AG04450 (cell line): Measurements from ENCODE around the gene TBC1D16. TPM values are rescaled to one million over a fixed set of nuclear protein-coding genes. Genes with fewer than 3 reads are reported as not detected.

Source experiments
- CTCF ChIA-PET: fragments of 300-600, 350-600 bp; formaldehyde crosslinking; extraction: SDS; loops from one replicate; lab custom pipeline; 2022; ENCODE audit warnings: antibody characterized with exemption, inconsistent platforms; lab: Charles Lee
- POLR2A ChIA-PET: fragments of 350-600 bp; formaldehyde crosslinking; extraction: SDS; loops from one replicate; lab custom pipeline; 2021; ENCODE audit warnings: antibody characterized with exemption, inconsistent platforms; lab: Yijun Ruan, JAX
- DNase-seq: peaks from one replicate; pipeline ENCODE4 v3.0.0-alpha.2; 2011; ENCODE audit warnings: low read depth, low spot score
- H3K27ac ChIP-seq: one replicate; pipeline ENCODE4 v1.5.1; 2012; ENCODE audit warnings: low read depth, low read length, control low read depth
- H3K27me3 ChIP-seq: one replicate; pipeline ENCODE4 v1.6.0; 2012; ENCODE audit warnings: low read length; ENCODE audit not compliant: control insufficient read depth, insufficient read depth
- H3K4me3 ChIP-seq: 2 replicates; pipeline ENCODE4 v1.5.1; 2011; ENCODE audit warnings: mild to moderate bottlenecking, low read depth, low read length, control low read depth
- H3K9me3 ChIP-seq: 2 replicates; pipeline ENCODE4 v1.5.1; 2012; ENCODE audit warnings: low read length; ENCODE audit not compliant: control insufficient read depth, insufficient read depth
- CTCF ChIP-seq: IDR thresholded peaks from 2 replicates; pipeline ENCODE4 v1.5.1; 2011; ENCODE audit warnings: low read depth, low read length, control low read depth, inconsistent platforms
- polyA plus RNA-seq: library from polyadenylated mRNA; depleted of rRNA; stranded (reverse); fragments of >200 nt; gene quantifications from 2 replicates; pipeline ENCODE4 v1.2.3, GENCODE V29; 2011

Gene TBC1D16
- polyA plus RNA-seq, 1 experiment, result 10.9 TPM

- DNase-seq, result no peak
- CTCF ChIA-PET, result interaction anchor here (1.0 kb wide), 1 partner anchor 88 kb away, joined by 3 read pairs; the partner anchor contains the start of gene GAA
- Histone ChIP-seq H3K27ac (no peak overlapping the region), H3K9me3 (peaks cover 7% of the 10 kb centered on the region), H3K4me3 (no peak overlapping the region), H3K27me3 (no peaks in the 10 kb centered on the region)
- no peak for TF ChIP-seq CTCF
- POLR2A ChIA-PET, result no interaction called here
Measured at GRCh38 chr17:80012765-80013741, 22.6 kb downstream of the TBC1D16 start.

- POLR2A ChIA-PET, result no interaction called here
- no peak for TF ChIP-seq CTCF
- H3K9me3 ChIP-seq, result peaks cover 7% of the 10 kb centered on the region
- H3K4me3 ChIP-seq, result no peak overlapping the region
- no peak for DNase-seq
- CTCF ChIA-PET, result no interaction called here
- H3K27ac ChIP-seq, result no peak overlapping the region
- H3K27me3 ChIP-seq, result no peaks in the 10 kb centered on the region
Measured at GRCh38 chr17:80011989-80012555, 23.6 kb downstream of the TBC1D16 start.

GRCh38 chr17:80010283-80010858 is 25.3 kb downstream of the TBC1D16 start:
- no peak for TF ChIP-seq CTCF
- DNase-seq, result no peak
- H3K9me3 ChIP-seq, result peaks cover 5% of the 10 kb centered on the region
- ChIA-PET CTCF (interaction anchor here (0.6 to 3.2 kb wide), 2 partner anchors 91 to 315 kb away, joined by 4 to 14 read pairs; partner anchors contain the start of gene GAA), POLR2A (interaction anchor here (0.6 kb wide), 1 partner anchor 28 kb away, joined by 4 read pairs; no protein-coding TSS in a partner anchor)
- H3K27me3 ChIP-seq, result no peaks in the 10 kb centered on the region
- H3K27ac ChIP-seq, result no peak overlapping the region
- no peak overlapping the region for H3K4me3 ChIP-seq

GRCh38 chr17:80009391-80010282 is 26.0 kb downstream of the TBC1D16 start:
- ChIA-PET CTCF (interaction anchor here (0.6 to 5.3 kb wide), 10 partner anchors 16 to 271 kb away, joined by 3 to 45 read pairs (median 4); partner anchors contain the start of gene GAA), POLR2A (interaction anchor here (0.6 kb wide), 1 partner anchor 27 kb away, joined by 4 read pairs; no protein-coding TSS in a partner anchor)
- H3K27me3 ChIP-seq, result no peaks in the 10 kb centered on the region
- H3K9me3 ChIP-seq, result peaks cover 3% of the 10 kb centered on the region
- H3K4me3 ChIP-seq, result no peak overlapping the region
- no peak overlapping the region for H3K27ac ChIP-seq
- DNase-seq, result no peak
- no peak for TF ChIP-seq CTCF
